K562 (cell line): Measurements from ENCODE around the gene PFKFB2. TPM values are rescaled to one million over a fixed set of nuclear protein-coding genes. Genes with fewer than 3 reads are reported as not detected.

Experiments used
- ATF1 ChIP-seq, 2 experiments: fragments of 450-650 bp in 1 of 2; IDR thresholded peaks; 2 replicates each; pipeline ENCODE4 v1.6.1; 2016; ENCODE audit warnings: missing compliant biosample characterization in 1 of 2, missing genetic modification characterization in 1 of 2
- HLTF ChIP-seq: fragments of 450-650 bp; IDR thresholded peaks from 2 replicates; pipeline ENCODE4 v1.6.1; 2016
- NFIX ChIP-seq: fragments of 250-450 bp; sonication (Bioruptor Pico); IDR thresholded peaks from 2 replicates; pipeline ENCODE4 v1.4.0; 2020; ENCODE audit warnings: low read depth, mild to moderate bottlenecking, moderate library complexity
- POLR2B ChIP-seq: fragments of 450-650 bp; IDR thresholded peaks from 2 replicates; pipeline ENCODE4 v1.6.1; 2018; ENCODE audit warnings: low read depth; ENCODE audit not compliant: partially characterized antibody
- SAFB2 ChIP-seq: fragments of 200-400 bp; formaldehyde crosslinking; IDR thresholded peaks from 2 replicates; pipeline ENCODE4 v1.6.1; 2018; ENCODE audit warnings: borderline replicate concordance, low read length, low read depth, moderate library complexity; ENCODE audit not compliant: severe bottlenecking
- SP1 ChIP-seq: sonication (generic); formaldehyde crosslinking; IDR thresholded peaks from 2 replicates; pipeline ENCODE4 v1.8.1; 2022; ENCODE audit warnings: mild to moderate bottlenecking, missing genetic modification reagents
- ZNF224 ChIP-seq: sonication (generic); formaldehyde crosslinking; IDR thresholded peaks from 2 replicates; pipeline ENCODE4 v1.8.0; 2022; ENCODE audit warnings: mild to moderate bottlenecking, missing genetic modification reagents
- ZNF561 ChIP-seq: fragments of 450-650 bp; formaldehyde crosslinking; conservative IDR thresholded peaks from 2 replicates; pipeline ENCODE4 v1.4.0; 2020; ENCODE audit warnings: mild to moderate bottlenecking, moderate library complexity
- polyA plus RNA-seq, 8 experiments: library from polyadenylated mRNA; depleted of rRNA in 4 of 8; stranded (reverse) in 5 of 8; unstranded in 3 of 8; fragments of >200 nt; fragmentation: Nextera tagmentation in 2 of 8; fragmentation: Illumina TruSeq in 1 of 8; extraction: Ambion mirVana in 2 of 8; extraction: Trizol in 1 of 8; gene quantifications; 2 replicates each; pipeline versions ENCODE4 v1.2.1 to v1.2.3, GENCODE V29; 2011 to 2014; ENCODE audit warnings: inconsistent platforms in 1 of 8, missing spikeins in 1 of 8
- total RNA-seq, 7 experiments: library from RNA; depleted of rRNA in 6 of 7; stranded (reverse); fragments of >200 nt in 6 of 7; fragmentation: Illumina TruSeq in 2 of 7; extraction: Trizol in 2 of 7; gene quantifications; 2 replicates each; pipeline versions ENCODE4 v1.2.1 to v1.2.3, GENCODE V29; 2011 to 2021; ENCODE audit warnings: low replicate concordance in 1 of 7
- TF ChIP-seq, protein P1 (sequence below): sonication (generic); formaldehyde crosslinking; IDR thresholded peaks from 2 replicates; pipeline ENCODE4 v1.8.0; 2023; ENCODE audit warnings: mild to moderate bottlenecking, missing genetic modification reagents
- TF ChIP-seq, protein P2 (sequence below): fragments of 450-650 bp; formaldehyde crosslinking; IDR thresholded peaks from 2 replicates; pipeline ENCODE4 v1.4.0; 2022; ENCODE audit warnings: mild to moderate bottlenecking, moderate library complexity
- TF ChIP-seq, protein P3 (sequence below): fragments of 450-650 bp; IDR thresholded peaks from 2 replicates; pipeline ENCODE4 v1.6.1; 2016; ENCODE audit warnings: borderline replicate concordance
- TF ChIP-seq, protein P4 (sequence below): fragments of 200-400 bp; formaldehyde crosslinking; IDR thresholded peaks from 2 replicates; pipeline ENCODE4 v1.6.1; 2017; ENCODE audit warnings: mild to moderate bottlenecking, low read depth, low read length, moderate library complexity
- TF ChIP-seq, protein P5 (sequence below): fragments of 250-450 bp; sonication (Bioruptor Pico); IDR thresholded peaks from 2 replicates; pipeline ENCODE4 v1.4.0; 2020; ENCODE audit warnings: mild to moderate bottlenecking, moderate library complexity, borderline replicate concordance

The PFKFB2 gene
- total and polyA plus RNA-seq, 9 of the 15 experiments (the other 6 are each of a cell fraction or from before 2014, with no cell fraction given): 6.9 to 26.0 (median 16.4) TPM

DNA sequence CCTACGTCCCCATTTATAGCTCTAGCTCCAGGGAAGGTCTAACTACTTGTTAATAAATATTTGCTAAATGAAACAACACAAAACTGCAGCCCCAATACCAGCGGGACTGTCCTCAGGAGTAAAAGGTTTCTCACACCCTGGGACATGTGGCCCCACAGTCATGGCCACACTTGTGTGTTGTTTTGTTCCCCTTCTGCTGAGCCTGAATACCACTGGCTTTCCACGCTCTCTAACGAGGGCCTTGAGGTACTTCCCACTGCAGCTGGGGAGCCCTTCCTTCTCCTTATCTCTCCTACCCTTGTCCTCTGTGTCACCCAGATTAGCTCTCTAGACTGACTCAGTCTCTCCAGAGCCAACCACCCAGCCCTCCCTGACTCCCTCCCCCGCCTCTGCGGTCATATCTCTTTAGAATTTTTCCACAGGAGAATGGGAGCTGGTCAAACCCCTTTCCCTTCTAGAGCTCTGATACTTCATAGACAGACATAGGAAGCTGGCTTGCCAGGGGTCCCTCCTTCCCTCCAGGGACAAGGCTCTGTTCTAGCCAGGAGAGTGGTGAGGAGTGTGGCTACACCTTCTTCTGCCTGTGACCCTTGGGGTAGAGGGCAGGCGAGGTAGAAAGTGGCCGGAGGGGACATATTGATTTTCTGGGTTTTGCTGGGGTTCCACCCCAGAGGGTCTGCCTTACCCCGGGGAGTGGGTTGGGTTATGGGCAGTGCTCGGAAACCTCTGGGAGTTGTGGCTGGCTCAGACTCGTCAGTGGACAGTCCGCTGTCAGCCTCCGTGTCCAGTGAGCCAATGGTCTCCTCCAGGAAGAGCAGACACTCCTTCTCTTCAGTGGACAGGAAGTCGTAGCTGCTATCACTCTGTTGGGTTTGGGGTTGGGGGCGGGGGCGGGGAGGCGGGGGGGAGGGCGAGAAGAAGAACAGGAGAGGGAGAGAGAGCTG, 28.6 kb upstream of the PFKFB2 start (continued):
- TF ChIP-seq, protein P1, sequence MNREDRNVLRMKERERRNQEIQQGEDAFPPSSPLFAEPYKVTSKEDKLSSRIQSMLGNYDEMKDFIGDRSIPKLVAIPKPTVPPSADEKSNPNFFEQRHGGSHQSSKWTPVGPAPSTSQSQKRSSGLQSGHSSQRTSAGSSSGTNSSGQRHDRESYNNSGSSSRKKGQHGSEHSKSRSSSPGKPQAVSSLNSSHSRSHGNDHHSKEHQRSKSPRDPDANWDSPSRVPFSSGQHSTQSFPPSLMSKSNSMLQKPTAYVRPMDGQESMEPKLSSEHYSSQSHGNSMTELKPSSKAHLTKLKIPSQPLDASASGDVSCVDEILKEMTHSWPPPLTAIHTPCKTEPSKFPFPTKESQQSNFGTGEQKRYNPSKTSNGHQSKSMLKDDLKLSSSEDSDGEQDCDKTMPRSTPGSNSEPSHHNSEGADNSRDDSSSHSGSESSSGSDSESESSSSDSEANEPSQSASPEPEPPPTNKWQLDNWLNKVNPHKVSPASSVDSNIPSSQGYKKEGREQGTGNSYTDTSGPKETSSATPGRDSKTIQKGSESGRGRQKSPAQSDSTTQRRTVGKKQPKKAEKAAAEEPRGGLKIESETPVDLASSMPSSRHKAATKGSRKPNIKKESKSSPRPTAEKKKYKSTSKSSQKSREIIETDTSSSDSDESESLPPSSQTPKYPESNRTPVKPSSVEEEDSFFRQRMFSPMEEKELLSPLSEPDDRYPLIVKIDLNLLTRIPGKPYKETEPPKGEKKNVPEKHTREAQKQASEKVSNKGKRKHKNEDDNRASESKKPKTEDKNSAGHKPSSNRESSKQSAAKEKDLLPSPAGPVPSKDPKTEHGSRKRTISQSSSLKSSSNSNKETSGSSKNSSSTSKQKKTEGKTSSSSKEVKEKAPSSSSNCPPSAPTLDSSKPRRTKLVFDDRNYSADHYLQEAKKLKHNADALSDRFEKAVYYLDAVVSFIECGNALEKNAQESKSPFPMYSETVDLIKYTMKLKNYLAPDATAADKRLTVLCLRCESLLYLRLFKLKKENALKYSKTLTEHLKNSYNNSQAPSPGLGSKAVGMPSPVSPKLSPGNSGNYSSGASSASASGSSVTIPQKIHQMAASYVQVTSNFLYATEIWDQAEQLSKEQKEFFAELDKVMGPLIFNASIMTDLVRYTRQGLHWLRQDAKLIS: peak; percentile 71
- TF ChIP-seq, protein P2, sequence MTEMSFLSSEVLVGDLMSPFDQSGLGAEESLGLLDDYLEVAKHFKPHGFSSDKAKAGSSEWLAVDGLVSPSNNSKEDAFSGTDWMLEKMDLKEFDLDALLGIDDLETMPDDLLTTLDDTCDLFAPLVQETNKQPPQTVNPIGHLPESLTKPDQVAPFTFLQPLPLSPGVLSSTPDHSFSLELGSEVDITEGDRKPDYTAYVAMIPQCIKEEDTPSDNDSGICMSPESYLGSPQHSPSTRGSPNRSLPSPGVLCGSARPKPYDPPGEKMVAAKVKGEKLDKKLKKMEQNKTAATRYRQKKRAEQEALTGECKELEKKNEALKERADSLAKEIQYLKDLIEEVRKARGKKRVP (CRISPR knock-in tag): peak; percentile 97
- TF ChIP-seq, protein P3, sequence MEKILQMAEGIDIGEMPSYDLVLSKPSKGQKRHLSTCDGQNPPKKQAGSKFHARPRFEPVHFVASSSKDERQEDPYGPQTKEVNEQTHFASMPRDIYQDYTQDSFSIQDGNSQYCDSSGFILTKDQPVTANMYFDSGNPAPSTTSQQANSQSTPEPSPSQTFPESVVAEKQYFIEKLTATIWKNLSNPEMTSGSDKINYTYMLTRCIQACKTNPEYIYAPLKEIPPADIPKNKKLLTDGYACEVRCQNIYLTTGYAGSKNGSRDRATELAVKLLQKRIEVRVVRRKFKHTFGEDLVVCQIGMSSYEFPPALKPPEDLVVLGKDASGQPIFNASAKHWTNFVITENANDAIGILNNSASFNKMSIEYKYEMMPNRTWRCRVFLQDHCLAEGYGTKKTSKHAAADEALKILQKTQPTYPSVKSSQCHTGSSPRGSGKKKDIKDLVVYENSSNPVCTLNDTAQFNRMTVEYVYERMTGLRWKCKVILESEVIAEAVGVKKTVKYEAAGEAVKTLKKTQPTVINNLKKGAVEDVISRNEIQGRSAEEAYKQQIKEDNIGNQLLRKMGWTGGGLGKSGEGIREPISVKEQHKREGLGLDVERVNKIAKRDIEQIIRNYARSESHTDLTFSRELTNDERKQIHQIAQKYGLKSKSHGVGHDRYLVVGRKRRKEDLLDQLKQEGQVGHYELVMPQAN: peak; percentile 13; the same call in 1 of the 2 replicates
- TF ChIP-seq ATF1 (CRISPR knock-in tag; IDR thresholded peaks at IDR 0.05) (no peak), ATF1 (tag; IDR thresholded peaks at IDR 0.05) (peak; percentile 89), NFIX (CRISPR knock-in tag) (no peak), SP1 (CRISPR knock-in tag) (peak; percentile 89), HLTF (peak; percentile 95; the same call in 1 of the 2 replicates), ZNF561 (peak; percentile 82; the same call in 1 of the 2 replicates), SAFB2 (no peak), ZNF224 (no peak), POLR2B (peak; percentile 94)
- TF ChIP-seq, protein P4, sequence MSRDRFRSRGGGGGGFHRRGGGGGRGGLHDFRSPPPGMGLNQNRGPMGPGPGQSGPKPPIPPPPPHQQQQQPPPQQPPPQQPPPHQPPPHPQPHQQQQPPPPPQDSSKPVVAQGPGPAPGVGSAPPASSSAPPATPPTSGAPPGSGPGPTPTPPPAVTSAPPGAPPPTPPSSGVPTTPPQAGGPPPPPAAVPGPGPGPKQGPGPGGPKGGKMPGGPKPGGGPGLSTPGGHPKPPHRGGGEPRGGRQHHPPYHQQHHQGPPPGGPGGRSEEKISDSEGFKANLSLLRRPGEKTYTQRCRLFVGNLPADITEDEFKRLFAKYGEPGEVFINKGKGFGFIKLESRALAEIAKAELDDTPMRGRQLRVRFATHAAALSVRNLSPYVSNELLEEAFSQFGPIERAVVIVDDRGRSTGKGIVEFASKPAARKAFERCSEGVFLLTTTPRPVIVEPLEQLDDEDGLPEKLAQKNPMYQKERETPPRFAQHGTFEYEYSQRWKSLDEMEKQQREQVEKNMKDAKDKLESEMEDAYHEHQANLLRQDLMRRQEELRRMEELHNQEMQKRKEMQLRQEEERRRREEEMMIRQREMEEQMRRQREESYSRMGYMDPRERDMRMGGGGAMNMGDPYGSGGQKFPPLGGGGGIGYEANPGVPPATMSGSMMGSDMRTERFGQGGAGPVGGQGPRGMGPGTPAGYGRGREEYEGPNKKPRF: no peak
- TF ChIP-seq, protein P5, sequence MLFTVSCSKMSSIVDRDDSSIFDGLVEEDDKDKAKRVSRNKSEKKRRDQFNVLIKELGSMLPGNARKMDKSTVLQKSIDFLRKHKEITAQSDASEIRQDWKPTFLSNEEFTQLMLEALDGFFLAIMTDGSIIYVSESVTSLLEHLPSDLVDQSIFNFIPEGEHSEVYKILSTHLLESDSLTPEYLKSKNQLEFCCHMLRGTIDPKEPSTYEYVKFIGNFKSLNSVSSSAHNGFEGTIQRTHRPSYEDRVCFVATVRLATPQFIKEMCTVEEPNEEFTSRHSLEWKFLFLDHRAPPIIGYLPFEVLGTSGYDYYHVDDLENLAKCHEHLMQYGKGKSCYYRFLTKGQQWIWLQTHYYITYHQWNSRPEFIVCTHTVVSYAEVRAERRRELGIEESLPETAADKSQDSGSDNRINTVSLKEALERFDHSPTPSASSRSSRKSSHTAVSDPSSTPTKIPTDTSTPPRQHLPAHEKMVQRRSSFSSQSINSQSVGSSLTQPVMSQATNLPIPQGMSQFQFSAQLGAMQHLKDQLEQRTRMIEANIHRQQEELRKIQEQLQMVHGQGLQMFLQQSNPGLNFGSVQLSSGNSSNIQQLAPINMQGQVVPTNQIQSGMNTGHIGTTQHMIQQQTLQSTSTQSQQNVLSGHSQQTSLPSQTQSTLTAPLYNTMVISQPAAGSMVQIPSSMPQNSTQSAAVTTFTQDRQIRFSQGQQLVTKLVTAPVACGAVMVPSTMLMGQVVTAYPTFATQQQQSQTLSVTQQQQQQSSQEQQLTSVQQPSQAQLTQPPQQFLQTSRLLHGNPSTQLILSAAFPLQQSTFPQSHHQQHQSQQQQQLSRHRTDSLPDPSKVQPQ: peak; percentile 95
